ENCODE results near the gene YY1. TPM values are rescaled to one million over a fixed set of nuclear protein-coding genes. Genes with fewer than 3 reads are reported as not detected.
"Not testable (repeated sequence)": the region's sequence is repeated elsewhere in the genome, so short reads cannot be mapped to it uniquely, and the experiment has no call there.

The YY1 gene
- polyA plus RNA-seq, 4 donors = 131 to 164 (median 160) TPM

- DNase-seq (ENCODE audit: low read depth in 4 of 4, low spot score in 3 of 4) = no peak
Measured at GRCh38 chr14:100213587-100213955, 25.4 kb upstream of the YY1 start.

DNA sequence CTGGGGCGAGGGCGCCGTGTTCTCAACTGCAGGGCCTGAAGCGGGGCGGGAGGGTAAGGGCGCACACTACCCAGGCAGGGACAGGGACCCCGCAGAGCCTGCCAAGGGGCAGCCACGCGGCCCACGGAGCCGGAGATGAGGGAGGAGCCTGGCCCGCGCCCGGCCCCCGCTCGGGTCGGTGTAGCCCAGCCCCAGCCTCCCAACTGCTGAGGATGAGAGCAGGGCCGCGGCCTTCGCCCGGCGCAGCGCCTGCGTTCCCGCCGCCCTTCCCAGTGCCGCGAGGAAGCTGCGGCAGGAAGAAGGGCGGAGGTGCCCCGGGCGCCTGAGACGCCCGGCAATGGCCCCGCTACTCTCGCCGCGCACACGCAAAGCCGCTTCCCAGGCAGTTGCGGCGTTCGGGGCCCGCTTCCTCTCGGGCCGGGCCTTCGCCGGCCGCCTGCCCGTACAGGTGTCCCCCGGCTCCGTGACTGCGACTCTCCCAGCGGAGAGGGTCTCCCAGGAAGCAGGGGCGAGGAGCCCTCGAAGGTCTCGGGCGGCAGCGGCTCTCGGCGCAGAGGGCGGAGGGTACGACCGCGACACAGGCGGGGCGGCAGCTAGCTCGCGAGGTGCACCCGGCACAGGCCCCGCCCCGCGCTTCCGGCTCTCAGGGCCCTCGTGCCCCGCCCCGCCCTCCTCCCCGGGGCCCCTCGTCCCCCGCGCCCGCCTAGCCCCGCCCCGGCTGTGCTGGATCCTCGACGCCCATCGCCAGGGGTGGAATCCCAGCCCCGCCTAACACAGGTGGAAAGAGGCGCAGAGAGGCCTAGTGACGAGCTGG lies 24.8 kb upstream of the YY1 start:
- peak in 2 of 4 donors; percentile 73 to 74 for DNase-seq (ENCODE audit: low read depth in 4 of 4, low spot score in 3 of 4)

DNA sequence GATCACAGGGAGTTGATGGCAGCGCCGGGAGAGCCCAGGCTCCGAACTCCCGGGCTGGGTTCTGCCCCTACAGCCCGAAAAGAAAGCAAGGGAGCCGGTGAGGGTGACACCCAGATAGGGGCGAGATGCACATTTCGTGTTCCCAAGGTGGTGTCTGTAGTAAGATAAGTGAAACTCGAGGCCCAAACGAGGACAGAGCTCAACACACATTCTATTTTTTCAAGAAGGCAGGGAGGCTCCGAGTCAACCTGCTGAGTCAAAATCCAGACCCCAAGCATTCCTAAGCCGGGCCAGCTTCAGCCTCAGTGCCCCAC lies 24.2 kb upstream of the YY1 start:
- DNase-seq (ENCODE audit: low read depth in 4 of 4, low spot score in 3 of 4) = no peak

- DNase-seq (ENCODE audit: low read depth in 4 of 4, low spot score in 3 of 4) = no peak
Measured at GRCh38 chr14:100215330-100215885, 23.5 kb upstream of the YY1 start.

DNA sequence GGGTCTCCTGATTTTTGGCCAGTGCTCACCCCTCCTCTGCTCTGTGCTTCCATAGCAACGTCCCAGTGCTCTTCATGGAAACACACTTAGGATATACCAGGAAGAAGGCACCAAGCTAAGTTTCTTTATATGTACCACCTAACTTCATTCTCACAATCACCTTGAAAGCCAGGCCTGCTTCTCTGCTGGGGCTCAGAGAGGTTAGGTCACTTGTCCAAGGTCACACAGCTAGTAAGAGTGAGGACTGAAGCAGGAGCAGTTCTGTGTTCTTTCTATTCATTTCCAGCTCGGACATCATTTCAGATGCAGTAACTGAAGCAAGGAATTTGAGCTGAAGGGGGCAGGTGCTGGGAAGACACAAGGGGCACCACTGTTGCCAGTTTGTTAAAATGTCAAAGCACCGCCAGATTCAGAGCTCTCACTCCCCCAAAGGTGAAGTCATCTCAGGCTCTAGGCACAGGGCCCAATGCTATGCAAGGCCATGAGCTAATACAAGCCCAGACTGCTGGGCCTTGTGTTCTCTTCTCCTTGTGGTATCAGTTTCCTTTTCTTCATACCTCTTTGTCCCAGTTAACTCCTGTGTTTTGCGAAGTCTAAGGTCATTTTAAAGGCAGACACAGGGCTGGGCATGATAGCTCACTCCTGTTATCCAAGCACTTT lies 19.7 kb upstream of the YY1 start:
- DNase-seq (ENCODE audit: low read depth in 4 of 4, low spot score in 3 of 4) = no peak

GRCh38 chr14:100221533-100222223 lies 17.3 kb upstream of the YY1 start:
- no peak for DNase-seq (ENCODE audit: low read depth in 4 of 4, low spot score in 3 of 4)

DNA sequence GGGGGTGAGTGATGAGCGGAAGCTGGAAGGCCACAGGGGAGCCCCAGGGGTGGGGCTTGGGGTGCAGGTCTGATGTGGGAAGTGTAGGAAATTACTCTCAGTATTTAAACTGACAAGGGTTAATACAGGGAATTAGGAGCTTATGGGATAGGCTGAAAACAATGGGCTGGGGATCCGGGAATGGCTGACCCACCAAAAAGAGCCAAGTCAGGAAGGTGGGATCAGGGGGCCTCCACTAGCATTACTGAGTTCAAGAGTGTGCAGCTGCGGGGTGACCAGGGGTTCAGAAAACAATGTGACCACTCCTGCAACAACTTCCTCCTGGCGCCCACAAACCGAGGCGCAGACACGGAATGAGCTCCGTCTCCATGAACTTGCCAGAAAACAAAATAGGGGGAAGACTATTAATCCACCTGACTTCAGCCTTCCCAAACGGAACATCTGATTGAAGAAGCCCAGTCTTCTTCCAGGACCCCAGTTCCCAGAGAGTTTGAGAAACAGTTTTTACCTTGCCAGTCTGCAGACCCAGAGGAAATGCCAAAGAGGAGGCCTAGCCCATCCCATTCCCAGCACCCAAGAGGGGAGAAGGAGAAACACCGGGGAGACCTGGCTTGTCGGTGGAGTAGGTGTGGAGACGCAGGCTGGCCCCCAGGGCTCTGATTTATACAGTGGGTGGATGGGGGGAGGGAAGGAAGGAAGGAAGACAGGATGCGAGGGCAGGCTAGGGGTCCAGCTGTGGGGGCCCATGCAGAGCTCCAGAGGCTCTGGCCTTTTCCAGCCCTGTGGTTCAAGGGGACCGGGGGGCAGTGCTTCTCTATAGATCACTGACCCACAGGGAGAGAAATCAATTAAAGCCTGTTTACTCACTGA lies 16.5 kb upstream of the YY1 start:
- no peak for DNase-seq (ENCODE audit: low read depth in 4 of 4, low spot score in 3 of 4)

DNA sequence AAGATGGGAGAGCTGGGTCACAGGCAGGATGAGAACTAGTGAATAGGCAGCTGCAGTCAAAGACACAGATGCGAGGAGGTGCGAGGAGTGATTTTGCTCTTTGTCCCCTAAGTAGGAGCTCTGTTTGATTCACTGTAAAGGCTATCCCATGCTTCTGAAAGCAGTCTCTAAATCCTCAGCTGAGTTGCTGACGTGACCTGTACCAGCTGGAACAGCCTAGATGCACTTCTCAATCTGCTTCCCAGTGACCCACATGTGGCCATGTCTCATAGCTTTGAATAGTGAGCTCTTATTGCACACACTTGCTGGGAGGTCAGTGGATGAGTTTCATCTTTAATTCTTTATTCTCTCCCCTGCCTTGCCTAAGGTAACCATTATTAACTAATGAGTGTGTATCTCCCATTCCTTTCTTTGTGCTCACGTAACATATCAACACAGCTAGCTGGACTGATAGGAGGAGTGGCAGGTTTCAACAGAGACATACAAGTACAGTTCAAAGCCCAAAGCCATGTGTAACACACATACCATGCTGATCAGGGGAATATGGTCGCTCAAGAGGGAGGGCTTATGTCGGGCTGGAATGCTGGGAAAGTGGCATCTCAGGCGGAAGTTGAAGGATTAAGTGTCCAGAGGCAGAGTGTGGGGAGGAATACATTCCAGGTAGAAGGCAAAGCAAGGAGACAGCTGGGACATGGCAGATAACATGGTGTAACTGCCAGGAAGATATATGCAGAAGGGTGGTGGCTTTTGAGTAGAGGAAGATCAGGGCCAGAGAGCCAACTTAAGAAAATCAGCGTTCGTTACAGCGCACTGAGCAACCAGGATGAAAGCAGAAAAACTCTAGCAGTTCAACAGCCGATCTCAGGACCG lies 15.4 kb upstream of the YY1 start:
- DNase-seq (ENCODE audit: low read depth in 4 of 4, low spot score in 3 of 4) = no peak

DNA sequence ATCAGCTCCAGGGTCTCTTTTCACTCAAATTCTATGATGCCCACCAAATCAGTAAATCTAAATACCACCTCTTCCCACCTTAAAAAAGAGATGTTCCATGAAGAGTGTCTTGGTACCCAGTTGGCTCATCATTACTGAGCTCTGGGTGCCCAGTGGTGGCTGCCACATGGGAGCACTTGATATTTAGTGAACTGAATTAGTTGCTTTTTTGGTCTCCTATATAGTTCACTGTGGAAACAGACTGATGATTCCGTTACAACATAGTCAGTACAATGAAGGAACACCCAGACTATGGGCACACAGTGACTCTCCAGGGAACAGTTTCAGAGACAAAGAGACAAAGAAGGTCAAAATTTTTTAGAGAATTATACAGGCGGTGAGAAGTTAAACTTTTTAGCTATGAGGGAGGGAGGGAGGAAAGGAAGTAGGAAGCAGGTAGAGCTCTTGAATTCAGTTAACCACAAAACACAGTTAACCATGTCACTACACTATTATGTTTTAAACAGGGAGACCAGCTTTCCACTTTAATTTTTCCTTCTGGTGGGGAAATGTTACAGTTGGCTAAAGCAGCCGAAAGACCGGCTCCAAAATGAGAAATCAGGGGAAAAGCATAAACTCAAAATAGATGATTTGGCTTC lies 14.6 kb upstream of the YY1 start:
- no peak for DNase-seq (ENCODE audit: low read depth in 4 of 4, low spot score in 3 of 4)

DNA sequence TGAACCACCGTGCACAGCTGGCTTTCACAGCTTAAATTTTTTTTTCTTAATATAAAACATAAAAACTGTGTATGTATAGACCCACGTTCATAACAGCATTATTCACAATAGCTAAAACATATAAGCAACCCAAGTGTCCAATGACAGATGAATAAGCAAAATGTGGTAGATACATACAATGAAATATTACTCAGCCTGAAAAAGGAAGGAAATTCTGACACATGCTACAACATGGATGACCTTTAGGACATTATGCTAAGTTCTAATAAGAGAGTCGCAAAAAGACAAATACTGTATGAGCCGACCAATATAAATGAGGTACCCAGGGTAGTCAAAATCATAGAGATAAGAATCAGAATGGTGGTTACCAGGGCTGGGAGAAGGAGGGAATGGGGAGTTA lies 13.8 kb upstream of the YY1 start:
- DNase-seq (ENCODE audit: low read depth in 4 of 4, low spot score in 3 of 4) = no peak

GRCh38 chr14:100230361-100230760 lies 8.6 kb upstream of the YY1 start:
- no peak for DNase-seq (ENCODE audit: low read depth in 4 of 4, low spot score in 3 of 4)

DNA sequence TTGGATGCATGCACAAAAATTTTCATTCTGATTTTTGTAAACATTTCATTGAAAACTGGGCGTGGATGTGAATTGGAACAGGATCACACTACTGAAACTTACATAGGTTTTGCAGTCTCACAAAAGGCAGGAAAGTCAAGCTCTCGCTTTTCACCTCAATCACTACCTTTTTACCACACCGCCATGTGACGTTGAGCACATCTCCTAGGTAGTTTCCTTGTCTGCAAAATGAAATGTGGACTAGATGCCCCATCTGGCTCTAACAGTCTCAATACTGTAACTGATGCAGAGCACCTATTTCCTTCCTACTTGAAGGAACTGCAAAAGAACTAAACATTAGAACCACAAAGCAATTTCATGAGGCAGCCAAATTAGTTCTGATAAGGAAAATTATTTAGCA lies 4.4 kb upstream of the YY1 start:
- no peak for DNase-seq (ENCODE audit: low read depth in 4 of 4, low spot score in 3 of 4)

GRCh38 chr14:100236271-100236818 lies 2.6 kb upstream of the YY1 start:
- not testable (repeated sequence) for DNase-seq (ENCODE audit: low read depth in 4 of 4, low spot score in 3 of 4)

DNA sequence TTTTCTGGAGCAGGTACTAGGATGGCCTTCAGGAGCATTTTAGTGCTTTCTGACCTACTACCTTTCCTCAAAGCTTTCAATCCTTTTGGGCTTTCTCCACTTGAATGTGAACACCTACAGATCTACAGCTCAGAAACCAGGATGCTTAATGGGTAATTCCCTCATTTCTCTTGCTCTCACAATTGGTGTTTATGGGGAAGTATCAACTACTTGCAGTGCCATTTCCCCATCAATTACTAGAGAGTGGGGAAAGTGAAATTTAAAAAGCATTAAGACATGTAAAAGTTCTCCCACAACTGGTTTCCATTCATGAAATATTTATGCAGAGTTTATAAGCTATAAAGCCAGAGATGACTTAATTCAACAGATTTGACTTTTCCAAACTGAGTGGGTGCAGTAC lies 2.1 kb upstream of the YY1 start:
- DNase-seq (ENCODE audit: low read depth in 4 of 4, low spot score in 3 of 4) = no peak

- no peak for DNase-seq (ENCODE audit: low read depth in 4 of 4, low spot score in 3 of 4)
Measured at GRCh38 chr14:100237735-100238418, 1.1 kb upstream of the YY1 start.

- no peak for DNase-seq (ENCODE audit: low read depth in 4 of 4, low spot score in 3 of 4)
Measured at GRCh38 chr14:100239211-100239839, 381 bp downstream of the YY1 start.

GRCh38 chr14:100239840-100240667 lies 1.1 kb downstream of the YY1 start:
- peak in 3 of 4 donors; percentile 68 for DNase-seq (ENCODE audit: low read depth in 4 of 4, low spot score in 3 of 4)

All from right renal pelvis (tissue), 4 donors.